Parathyroid adenoma (tissue), 2 donors: ENCODE results near the gene CNGB1.
"Not testable (repeated sequence)": the region's sequence is repeated elsewhere in the genome, so short reads cannot be mapped to it uniquely, and the experiment has no call there.

Source experiments
- H2AFZ ChIP-seq: fragments of 300-600 bp; sonication (generic); one replicate; pipeline ENCODE4 v1.7.0; 2017; ENCODE audit warnings: antibody characterized with exemption, mild to moderate bottlenecking
- H3K27ac ChIP-seq: fragments of 300-600 bp; sonication (generic); one replicate; pipeline ENCODE4 v1.7.0; 2017
- H3K27me3 ChIP-seq: fragments of 300-600 bp; sonication (generic); one replicate; pipeline ENCODE4 v1.7.0; 2017; ENCODE audit warnings: low read length; ENCODE audit not compliant: control insufficient read depth, insufficient read depth
- H3K36me3 ChIP-seq: fragments of 300-600 bp; sonication (generic); one replicate; pipeline ENCODE4 v1.7.0; 2017; ENCODE audit warnings: low read length; ENCODE audit not compliant: control insufficient read depth, insufficient read depth
- H3K4me1 ChIP-seq: fragments of 300-600 bp; sonication (generic); one replicate; pipeline ENCODE4 v1.7.0; 2017; ENCODE audit warnings: control low read depth
- H3K4me2 ChIP-seq: fragments of 300-600 bp; sonication (generic); one replicate; pipeline ENCODE4 v1.7.0; 2017; ENCODE audit warnings: low read length
- H3K4me3 ChIP-seq: fragments of 300-600 bp; sonication (generic); one replicate; pipeline ENCODE4 v1.7.0; 2017; ENCODE audit warnings: low read depth, low read length
- H3K79me2 ChIP-seq: fragments of 300-600 bp; sonication (generic); one replicate; pipeline ENCODE4 v1.7.0; 2017; ENCODE audit warnings: control low read depth
- H3K9ac ChIP-seq: fragments of 300-600 bp; sonication (generic); one replicate; pipeline ENCODE4 v1.7.0; 2017; ENCODE audit warnings: mild to moderate bottlenecking
- H3K9me3 ChIP-seq: fragments of 300-600 bp; sonication (generic); one replicate; pipeline ENCODE4 v1.7.0; 2017; ENCODE audit warnings: low read length; ENCODE audit not compliant: control insufficient read depth
- TF ChIP-seq, protein P1 (sequence below): fragments of 300-600 bp; sonication (generic); IDR thresholded peaks from one replicate; pipeline ENCODE4 v1.7.0; 2017; ENCODE audit warnings: antibody characterized with exemption, mild to moderate bottlenecking
- donor health status: primary hyperparathyroidism.

Gene CNGB1

DNA sequence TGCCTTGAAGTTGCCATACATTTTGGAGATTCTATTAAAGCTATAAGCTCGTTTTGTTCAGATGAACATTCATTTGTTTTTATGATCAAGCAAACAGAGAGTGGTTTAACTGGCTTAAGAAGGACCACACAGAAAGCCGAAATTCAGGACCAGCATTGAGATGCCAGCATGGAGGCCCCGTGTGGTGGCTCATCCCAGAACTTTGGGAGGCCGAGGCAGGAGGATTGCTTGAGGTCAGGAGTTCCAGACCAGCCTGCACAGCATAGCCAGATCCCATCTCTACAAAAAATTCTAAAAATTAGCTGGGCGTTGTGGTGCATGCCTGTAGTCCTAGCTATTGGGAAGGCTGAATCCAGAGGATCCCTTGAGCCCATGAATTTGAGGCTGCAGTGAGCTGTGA, 122.7 kb downstream of the CNGB1 start:
- no peaks in the 10 kb centered on the region for H3K36me3 ChIP-seq
- H3K4me1 ChIP-seq, result no peaks in the 10 kb centered on the region
- no peak overlapping the region for H2AFZ ChIP-seq
- no peak overlapping the region for H3K9ac ChIP-seq
- H3K27me3 ChIP-seq, result no peaks in the 10 kb centered on the region
- H3K79me2 ChIP-seq, result no peaks in the 10 kb centered on the region
- no peak overlapping the region for H3K4me2 ChIP-seq
- TF ChIP-seq, protein P1, sequence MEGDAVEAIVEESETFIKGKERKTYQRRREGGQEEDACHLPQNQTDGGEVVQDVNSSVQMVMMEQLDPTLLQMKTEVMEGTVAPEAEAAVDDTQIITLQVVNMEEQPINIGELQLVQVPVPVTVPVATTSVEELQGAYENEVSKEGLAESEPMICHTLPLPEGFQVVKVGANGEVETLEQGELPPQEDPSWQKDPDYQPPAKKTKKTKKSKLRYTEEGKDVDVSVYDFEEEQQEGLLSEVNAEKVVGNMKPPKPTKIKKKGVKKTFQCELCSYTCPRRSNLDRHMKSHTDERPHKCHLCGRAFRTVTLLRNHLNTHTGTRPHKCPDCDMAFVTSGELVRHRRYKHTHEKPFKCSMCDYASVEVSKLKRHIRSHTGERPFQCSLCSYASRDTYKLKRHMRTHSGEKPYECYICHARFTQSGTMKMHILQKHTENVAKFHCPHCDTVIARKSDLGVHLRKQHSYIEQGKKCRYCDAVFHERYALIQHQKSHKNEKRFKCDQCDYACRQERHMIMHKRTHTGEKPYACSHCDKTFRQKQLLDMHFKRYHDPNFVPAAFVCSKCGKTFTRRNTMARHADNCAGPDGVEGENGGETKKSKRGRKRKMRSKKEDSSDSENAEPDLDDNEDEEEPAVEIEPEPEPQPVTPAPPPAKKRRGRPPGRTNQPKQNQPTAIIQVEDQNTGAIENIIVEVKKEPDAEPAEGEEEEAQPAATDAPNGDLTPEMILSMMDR, result no peak
- no peak overlapping the region for H3K4me3 ChIP-seq
- H3K9me3 ChIP-seq, result no peaks in the 10 kb centered on the region
- no peak overlapping the region for H3K27ac ChIP-seq

DNA sequence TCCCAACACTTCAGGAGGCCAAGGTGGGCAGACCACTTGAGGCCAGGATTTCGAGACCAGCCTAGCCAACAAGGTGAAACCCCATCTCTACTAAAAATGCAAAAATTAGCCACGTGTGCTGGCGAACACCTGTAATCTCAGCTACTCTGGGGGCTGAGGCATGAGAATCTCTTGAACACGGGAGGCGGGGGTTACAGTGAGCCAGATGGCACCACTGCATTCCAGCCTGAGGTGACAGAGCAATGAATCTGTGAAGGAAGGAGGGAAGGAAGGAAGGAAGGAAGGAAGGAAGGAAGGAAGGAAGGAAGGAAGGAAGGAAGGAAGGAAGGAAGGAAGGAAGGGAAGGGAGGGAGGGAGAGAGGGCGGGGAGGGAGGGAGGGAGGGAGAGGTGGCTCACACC, 124.0 kb downstream of the CNGB1 start:
- H3K4me3 ChIP-seq, H3K4me2 ChIP-seq, H3K9ac ChIP-seq, H2AFZ ChIP-seq, H3K79me2 ChIP-seq, H3K9me3 ChIP-seq, H3K36me3 ChIP-seq, H3K27me3 ChIP-seq, H3K4me1 ChIP-seq, H3K27ac ChIP-seq: not testable (repeated sequence)

DNA sequence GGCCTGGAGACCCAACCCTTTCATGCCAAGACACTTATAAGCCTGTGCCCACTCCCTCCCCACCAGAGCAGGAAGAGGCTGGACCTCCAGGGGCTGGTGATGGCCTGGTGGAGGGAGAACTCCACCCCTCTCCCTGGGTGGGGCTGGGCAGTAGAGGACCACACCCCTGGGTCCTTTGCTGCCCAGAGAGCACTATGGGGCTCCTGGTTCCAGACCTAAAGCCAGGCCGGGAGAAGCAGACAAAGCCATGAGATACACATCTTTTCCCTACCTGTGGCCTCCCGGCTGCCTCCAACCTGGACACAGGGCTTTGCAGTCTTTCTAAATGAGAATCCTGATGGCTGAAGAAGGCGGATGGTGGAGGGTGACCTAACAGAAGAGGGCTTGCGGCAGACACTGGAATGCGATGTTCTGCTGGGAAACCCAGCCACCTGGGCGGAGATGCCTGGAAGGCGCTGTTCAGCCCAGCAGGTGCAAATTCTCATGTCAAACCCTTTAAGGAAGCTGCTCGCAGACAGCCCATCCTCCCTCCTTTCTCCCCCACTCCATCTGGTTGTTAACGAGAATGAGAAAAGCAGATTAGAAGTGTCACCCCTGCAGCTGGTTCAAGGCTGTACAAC, 124.7 kb downstream of the CNGB1 start:
- Histone ChIP-seq H3K4me3 (no peak overlapping the region), H3K27ac (no peak overlapping the region)
- TF ChIP-seq, protein P1, result no peak

DNA sequence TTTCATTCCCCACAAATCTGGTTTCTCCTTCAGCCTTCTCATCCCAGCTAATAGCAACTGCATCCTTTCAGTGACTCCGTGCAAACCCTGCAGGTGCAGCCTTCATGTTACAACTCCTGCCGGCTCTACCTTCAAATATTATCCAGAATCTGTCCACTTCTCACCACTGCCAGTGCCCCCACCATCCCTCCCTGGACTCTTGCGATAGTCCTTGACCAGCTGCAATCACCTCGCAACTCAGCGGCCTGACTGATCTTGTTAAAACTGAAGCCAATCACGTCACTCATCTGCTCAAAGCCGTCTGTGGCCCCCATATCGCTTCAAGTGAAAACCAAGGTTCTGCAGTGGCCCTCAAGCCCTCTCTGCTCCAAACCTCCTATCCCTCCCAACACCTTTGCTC, 125.8 kb downstream of the CNGB1 start:
- Histone ChIP-seq H3K27me3 (no peaks in the 10 kb centered on the region), H3K4me2 (no peak overlapping the region), H3K9me3 (no peaks in the 10 kb centered on the region), H3K4me3 (no peak overlapping the region), H3K4me1 (no peaks in the 10 kb centered on the region), H3K9ac (no peak overlapping the region), H3K36me3 (no peaks in the 10 kb centered on the region), H3K79me2 (no peaks in the 10 kb centered on the region), H2AFZ (no peak overlapping the region), H3K27ac (no peak overlapping the region)
- TF ChIP-seq, protein P1, result no peak

More for the DNA sequence above, 124.7 kb downstream of the CNGB1 start:
- no peak overlapping the region for H2AFZ ChIP-seq
- no peaks in the 10 kb centered on the region for H3K79me2 ChIP-seq
- no peak overlapping the region for H3K4me2 ChIP-seq
- no peak overlapping the region for H3K9ac ChIP-seq
- H3K9me3 ChIP-seq, result no peaks in the 10 kb centered on the region
- no peaks in the 10 kb centered on the region for H3K4me1 ChIP-seq
- no peaks in the 10 kb centered on the region for H3K27me3 ChIP-seq
- no peaks in the 10 kb centered on the region for H3K36me3 ChIP-seq

DNA sequence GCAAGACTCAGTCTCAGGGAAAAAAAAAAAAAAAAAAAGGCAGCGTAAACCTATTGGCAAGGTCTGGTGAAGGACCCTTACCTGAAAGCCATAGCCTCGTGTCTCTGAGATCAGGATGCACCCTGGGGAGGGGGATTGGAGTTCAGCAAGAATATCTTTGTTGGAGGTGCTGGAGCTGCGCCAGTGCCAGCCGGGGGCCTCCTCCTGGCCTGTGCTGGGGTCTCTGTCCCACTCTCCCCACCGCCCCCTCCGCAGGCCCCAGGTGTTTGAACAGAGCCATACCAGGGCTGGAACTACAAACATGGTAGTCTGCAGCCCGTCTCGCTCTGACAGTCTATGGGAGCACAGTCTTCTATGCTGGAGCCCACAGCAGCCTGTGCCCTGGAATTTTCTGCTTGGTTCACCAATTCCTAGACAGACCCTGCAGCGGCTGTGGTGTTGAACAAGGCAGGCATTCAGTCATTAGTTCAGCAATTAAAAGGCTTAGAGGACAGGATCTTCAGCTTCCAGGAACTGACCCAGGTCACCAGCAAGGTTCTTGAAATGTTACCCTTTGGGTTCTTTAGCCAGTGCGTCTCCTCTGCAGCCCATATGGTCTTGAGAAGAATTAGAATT, 126.4 kb downstream of the CNGB1 start:
- no peaks in the 10 kb centered on the region for H3K4me1 ChIP-seq
- no peak overlapping the region for H3K9ac ChIP-seq
- no peak overlapping the region for H3K27ac ChIP-seq
- no peak overlapping the region for H3K4me2 ChIP-seq
- no peak overlapping the region for H3K4me3 ChIP-seq
- H2AFZ ChIP-seq, result no peak overlapping the region
- TF ChIP-seq, protein P1, result no peak
- no peaks in the 10 kb centered on the region for H3K36me3 ChIP-seq
- no peaks in the 10 kb centered on the region for H3K27me3 ChIP-seq
- H3K79me2 ChIP-seq, result no peaks in the 10 kb centered on the region
- H3K9me3 ChIP-seq, result no peaks in the 10 kb centered on the region
